Hepatocyte (in vitro differentiated cells): ENCODE results near the gene ITGA8. TPM values are rescaled to one million over a fixed set of nuclear protein-coding genes. Genes with fewer than 3 reads are reported as not detected.

Source experiments
- DNase-seq: peaks from one replicate; pipeline ENCODE4 v3.0.0-alpha.2; 2016; ENCODE audit warnings: low spot score
- H2AFZ ChIP-seq: fragments of 200-600 bp; sonication (generic); 2 replicates; pipeline ENCODE4 v1.6.0; 2016; ENCODE audit warnings: antibody characterized with exemption, mild to moderate bottlenecking
- H3K27ac ChIP-seq: fragments of 200-600 bp; sonication (generic); 2 replicates; pipeline ENCODE4 v1.5.1; 2016; ENCODE audit warnings: mild to moderate bottlenecking
- H3K27me3 ChIP-seq: fragments of 200-600 bp; sonication (generic); 2 replicates; pipeline ENCODE4 v1.6.1; 2016
- H3K36me3 ChIP-seq: fragments of 200-600 bp; sonication (generic); replicated peaks from 2 replicates; pipeline ENCODE4 v1.5.1; 2016; ENCODE audit warnings: low read depth; ENCODE audit not compliant: insufficient read depth
- H3K4me1 ChIP-seq: fragments of 200-600 bp; sonication (generic); 2 replicates; pipeline ENCODE4 v1.5.1; 2016; ENCODE audit warnings: mild to moderate bottlenecking, moderate library complexity; ENCODE audit not compliant: insufficient read depth
- H3K4me2 ChIP-seq: fragments of 200-600 bp; sonication (generic); 2 replicates; pipeline ENCODE4 v1.6.0; 2016
- H3K4me3 ChIP-seq: fragments of 200-600 bp; sonication (generic); 2 replicates; pipeline ENCODE4 v1.5.1; 2016; ENCODE audit warnings: mild to moderate bottlenecking
- H3K79me2 ChIP-seq: fragments of 200-600 bp; sonication (generic); 2 replicates; pipeline ENCODE4 v1.6.0; 2017; ENCODE audit warnings: mild to moderate bottlenecking
- H3K9me2 ChIP-seq: fragments of 200-600 bp; sonication (generic); replicated peaks from 2 replicates; pipeline ENCODE4 v1.6.0; 2017; ENCODE audit warnings: mild to moderate bottlenecking; ENCODE audit not compliant: insufficient read depth
- H3K9me3 ChIP-seq: fragments of 200-600 bp; sonication (generic); 2 replicates; pipeline ENCODE4 v1.5.1; 2016; ENCODE audit warnings: low read depth, mild to moderate bottlenecking
- H4K20me1 ChIP-seq: fragments of 200-600 bp; sonication (generic); 2 replicates; pipeline ENCODE4 v1.6.0; 2016; ENCODE audit warnings: mild to moderate bottlenecking; ENCODE audit not compliant: insufficient read depth, poor library complexity, severe bottlenecking
- EZH2 ChIP-seq: fragments of 200-600 bp; sonication (generic); IDR thresholded peaks from 2 replicates; pipeline ENCODE4 v1.6.1; 2016; ENCODE audit warnings: antibody characterized with exemption, mild to moderate bottlenecking, borderline replicate concordance
- EZH2phosphoT487 ChIP-seq: fragments of 200-600 bp; sonication (generic); IDR thresholded peaks from one replicate; pipeline ENCODE4 v1.6.1; 2018; ENCODE audit warnings: antibody characterized with exemption, mild to moderate bottlenecking, low read depth, moderate library complexity; ENCODE audit not compliant: unreplicated experiment, severe bottlenecking
- WGBS: methylation state at CpG from one replicate; pipeline ENCODE4 v1.1.6; 2016; ENCODE audit warnings: low lambda C conversion rate; ENCODE audit errors: missing lambda C conversion rate; 5-methylcytosine and 5-hydroxymethylcytosine counted together
- polyA plus RNA-seq: library from polyadenylated mRNA; unstranded; fragments of >200 nt; fragmentation: Nextera tagmentation; extraction: Ambion mirVana; gene quantifications from 2 replicates; pipeline ENCODE4 v1.2.1, GENCODE V29; 2016
- total RNA-seq: library from RNA; depleted of rRNA; stranded (reverse); fragments of >200 nt; gene quantifications from 2 replicates; pipeline ENCODE4 v1.2.3, GENCODE V29; 2014
- TF ChIP-seq, protein P1 (sequence below): fragments of 200-600 bp; sonication (generic); IDR thresholded peaks from 2 replicates; pipeline ENCODE4 v1.5.1; 2016; ENCODE audit warnings: antibody characterized with exemption, mild to moderate bottlenecking; ENCODE audit not compliant: poor library complexity

The ITGA8 gene
- total and polyA plus RNA-seq, 2 experiments from 2014 or later: 2.9 to 16.8 TPM

DNA sequence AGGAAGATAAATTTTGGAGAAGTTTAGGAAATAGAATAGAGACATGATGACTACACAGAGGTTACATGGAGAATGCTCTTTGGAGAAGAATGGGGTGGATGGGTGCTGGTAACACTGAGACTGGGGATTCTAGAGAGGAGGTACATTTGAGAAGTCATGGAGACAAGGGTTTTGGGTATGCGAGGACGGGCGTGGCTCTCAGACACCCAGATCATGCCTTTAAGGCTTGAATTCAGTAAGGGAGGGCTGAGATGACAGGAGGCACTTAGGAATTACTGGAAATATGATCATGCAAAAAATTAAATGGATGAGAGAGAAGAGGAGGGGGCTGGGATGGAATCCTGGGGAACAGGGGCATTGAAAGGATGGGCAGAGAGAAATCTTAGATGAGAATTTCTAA is 168.8 kb downstream of the ITGA8 start:
- 93% methylated on average over 3 of the region's 3 CpGs for WGBS

DNA sequence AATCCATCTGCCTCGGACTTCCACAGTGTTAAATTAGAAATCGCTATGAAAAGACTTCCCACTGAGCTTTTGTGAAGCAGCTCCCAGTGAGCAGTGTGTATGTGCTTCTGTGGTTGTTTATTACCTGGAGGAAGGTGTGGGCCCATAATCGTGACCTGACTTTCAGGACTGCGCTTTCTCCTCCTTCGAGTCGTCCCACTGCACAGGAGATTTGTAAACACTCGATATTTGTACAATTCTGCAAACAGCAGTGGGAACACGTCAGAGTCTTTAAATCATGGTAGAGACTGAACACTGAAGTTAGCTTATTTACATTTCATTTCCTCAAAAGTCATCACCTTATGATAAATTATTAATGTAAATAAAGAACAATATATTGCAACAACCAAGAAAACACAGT is 171.4 kb downstream of the ITGA8 start:
- TF ChIP-seq EZH2phosphoT487: no peak
- H3K4me3 ChIP-seq: no peak overlapping the region
- H4K20me1 ChIP-seq: no peaks in the 10 kb centered on the region
- H2AFZ ChIP-seq: no peak overlapping the region
- DNase-seq: no peak
- WGBS: 63% methylated on average over 8 of the region's 8 CpGs
- no peaks in the 10 kb centered on the region for H3K9me2 ChIP-seq
- H3K79me2 ChIP-seq: no peaks in the 10 kb centered on the region
- no peaks in the 10 kb centered on the region for H3K4me1 ChIP-seq
- H3K9me3 ChIP-seq: no peaks in the 10 kb centered on the region
- no peaks in the 10 kb centered on the region for H3K36me3 ChIP-seq
- H3K27me3 ChIP-seq: no peaks in the 10 kb centered on the region
- H3K27ac ChIP-seq: no peak overlapping the region
- H3K4me2 ChIP-seq: no peak overlapping the region

More for the DNA sequence above, 168.8 kb downstream of the ITGA8 start:
- H3K27me3 ChIP-seq: no peaks in the 10 kb centered on the region
- H3K4me3 ChIP-seq: no peak overlapping the region
- H4K20me1 ChIP-seq: no peaks in the 10 kb centered on the region
- H3K4me1 ChIP-seq: no peaks in the 10 kb centered on the region
- H2AFZ ChIP-seq: no peak overlapping the region
- DNase-seq: no peak
- no peaks in the 10 kb centered on the region for H3K9me3 ChIP-seq
- H3K27ac ChIP-seq: no peak overlapping the region
- H3K4me2 ChIP-seq: no peak overlapping the region
- H3K36me3 ChIP-seq: no peaks in the 10 kb centered on the region
- TF ChIP-seq EZH2 (no peak), EZH2phosphoT487 (no peak)
- TF ChIP-seq, protein P1, sequence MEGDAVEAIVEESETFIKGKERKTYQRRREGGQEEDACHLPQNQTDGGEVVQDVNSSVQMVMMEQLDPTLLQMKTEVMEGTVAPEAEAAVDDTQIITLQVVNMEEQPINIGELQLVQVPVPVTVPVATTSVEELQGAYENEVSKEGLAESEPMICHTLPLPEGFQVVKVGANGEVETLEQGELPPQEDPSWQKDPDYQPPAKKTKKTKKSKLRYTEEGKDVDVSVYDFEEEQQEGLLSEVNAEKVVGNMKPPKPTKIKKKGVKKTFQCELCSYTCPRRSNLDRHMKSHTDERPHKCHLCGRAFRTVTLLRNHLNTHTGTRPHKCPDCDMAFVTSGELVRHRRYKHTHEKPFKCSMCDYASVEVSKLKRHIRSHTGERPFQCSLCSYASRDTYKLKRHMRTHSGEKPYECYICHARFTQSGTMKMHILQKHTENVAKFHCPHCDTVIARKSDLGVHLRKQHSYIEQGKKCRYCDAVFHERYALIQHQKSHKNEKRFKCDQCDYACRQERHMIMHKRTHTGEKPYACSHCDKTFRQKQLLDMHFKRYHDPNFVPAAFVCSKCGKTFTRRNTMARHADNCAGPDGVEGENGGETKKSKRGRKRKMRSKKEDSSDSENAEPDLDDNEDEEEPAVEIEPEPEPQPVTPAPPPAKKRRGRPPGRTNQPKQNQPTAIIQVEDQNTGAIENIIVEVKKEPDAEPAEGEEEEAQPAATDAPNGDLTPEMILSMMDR: no peak
- H3K9me2 ChIP-seq: no peaks in the 10 kb centered on the region
- H3K79me2 ChIP-seq: no peaks in the 10 kb centered on the region

DNA sequence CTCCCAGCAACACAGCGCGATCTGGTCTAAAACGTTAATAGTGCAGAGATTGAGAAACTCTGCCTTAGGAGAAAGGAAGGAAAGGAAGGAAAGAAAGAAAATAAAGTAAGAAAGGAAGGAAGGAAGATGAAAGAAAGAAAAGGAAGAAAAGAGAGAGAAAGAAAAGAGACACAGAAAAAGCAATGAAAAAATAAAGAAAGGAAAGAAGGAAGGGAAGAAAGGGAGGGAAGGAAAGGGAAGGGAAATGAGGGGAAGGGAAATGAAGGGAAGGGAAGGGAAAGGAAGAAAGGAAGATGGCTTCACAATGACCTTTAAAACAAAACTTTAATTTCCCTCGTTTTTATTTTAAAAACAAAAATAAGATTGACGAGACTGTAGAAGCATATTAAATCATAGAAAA is 173.1 kb downstream of the ITGA8 start:
- Histone ChIP-seq H3K27ac (no peak overlapping the region), H3K79me2 (no peaks in the 10 kb centered on the region), H3K36me3 (no peaks in the 10 kb centered on the region), H3K9me3 (no peaks in the 10 kb centered on the region), H3K27me3 (no peaks in the 10 kb centered on the region), H3K4me1 (no peaks in the 10 kb centered on the region), H2AFZ (no peak overlapping the region), H4K20me1 (no peaks in the 10 kb centered on the region), H3K4me2 (no peak overlapping the region), H3K9me2 (no peaks in the 10 kb centered on the region), H3K4me3 (no peak overlapping the region)
- TF ChIP-seq EZH2: no peak
- no peak for TF ChIP-seq EZH2phosphoT487
- TF ChIP-seq, protein P1: no peak
- DNase-seq: no peak
- 93% methylated on average over 5 of the region's 5 CpGs for WGBS

DNA sequence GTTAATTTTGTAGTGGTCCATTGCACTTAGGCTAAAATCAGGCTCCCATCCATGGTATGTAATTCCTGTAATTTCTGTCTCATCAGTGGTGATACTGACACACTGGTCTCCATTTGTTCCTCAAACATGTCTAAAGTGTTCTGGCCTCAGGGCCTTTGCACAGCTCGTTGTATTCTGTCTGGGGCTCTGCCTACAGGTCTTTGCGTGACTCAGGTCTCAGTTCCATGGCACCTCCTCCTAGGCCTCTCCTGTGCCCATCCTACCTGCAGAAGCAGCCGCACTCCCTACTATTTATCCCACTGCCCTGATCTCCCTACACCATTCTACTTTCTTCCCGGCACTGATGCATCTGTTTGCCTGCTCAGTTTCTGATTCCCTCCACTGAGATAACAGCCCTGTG is 173.8 kb downstream of the ITGA8 start:
- Histone ChIP-seq H2AFZ (no peak overlapping the region), H3K4me2 (no peak overlapping the region), H3K9me2 (no peaks in the 10 kb centered on the region), H3K36me3 (no peaks in the 10 kb centered on the region), H3K4me1 (no peaks in the 10 kb centered on the region), H4K20me1 (no peaks in the 10 kb centered on the region), H3K4me3 (no peak overlapping the region), H3K9me3 (no peaks in the 10 kb centered on the region), H3K79me2 (no peaks in the 10 kb centered on the region), H3K27ac (no peak overlapping the region), H3K27me3 (no peaks in the 10 kb centered on the region)
- no peak for DNase-seq
- TF ChIP-seq EZH2phosphoT487 (no peak), EZH2 (no peak)
- TF ChIP-seq, protein P1: no peak
- WGBS: 92% methylated on average over 4 of the region's 4 CpGs
